B cell (primary cell): ENCODE results near the gene PTPRQ. TPM values are rescaled to one million over a fixed set of nuclear protein-coding genes. Genes with fewer than 3 reads are reported as not detected.

ENCODE experiments used
- ATAC-seq: fragments of 200-7000 bp; cut with Tn5 transposase; one replicate; pipeline ENCODE4 v1.10.0; 2021; ENCODE audit warnings: low read depth, mild to moderate bottlenecking, moderate number of reproducible peaks, moderate library complexity
- CTCF ChIA-PET: fragments of 350-600 bp; sonication (Branson Sonifier 250); formaldehyde crosslinking; loops from one replicate; lab custom pipeline; 2021; ENCODE audit warnings: antibody characterized with exemption, inconsistent platforms; lab: Charles Lee
- POLR2A ChIA-PET: fragments of 350-600 bp; sonication (Branson Sonifier 250); formaldehyde crosslinking; loops from one replicate; lab custom pipeline; 2021; ENCODE audit warnings: antibody characterized with exemption; lab: Charles Lee
- DNase-seq: peaks from one replicate; pipeline ENCODE4 v3.0.0; 2013
- H2AFZ ChIP-seq: 2 replicates; pipeline ENCODE4 v1.6.1; 2012; ENCODE audit warnings: mild to moderate bottlenecking, low read depth, low read length; ENCODE audit not compliant: insufficient read depth, poor library complexity, severe bottlenecking
- H3K27ac ChIP-seq, 2 donors: 1 replicate in 1 of 2; 2 replicates in 1 of 2; pipeline ENCODE4 v1.5.1; 2012 to 2013; ENCODE audit warnings: low read length in 2 of 2, mild to moderate bottlenecking in 2 of 2, moderate library complexity in 1 of 2
- H3K27me3 ChIP-seq, 4 experiments: fragments of 200-600 bp in 1 of 4; sonication (generic) in 1 of 4; replicated peaks in 1 of 4; 1 replicate in 2 of 4; 2 replicates in 2 of 4; pipeline versions ENCODE4 v1.6.1 to v1.7.0; 2013 to 2016; ENCODE audit warnings: low read length in 3 of 4, mild to moderate bottlenecking in 2 of 4, mixed read lengths in 1 of 4, moderate library complexity in 1 of 4; ENCODE audit not compliant: insufficient read depth in 4 of 4, control insufficient read depth in 3 of 4; ENCODE audit errors: control extremely low read depth in 1 of 4
- H3K36me3 ChIP-seq, 2 experiments: replicated peaks in 1 of 2; 1 replicate in 1 of 2; 2 replicates in 1 of 2; pipeline versions ENCODE4 v1.6.1 to v1.7.1; 2013; ENCODE audit warnings: low read length in 1 of 2; ENCODE audit not compliant: insufficient read depth in 2 of 2, control insufficient read depth in 1 of 2; ENCODE audit errors: control extremely low read depth in 1 of 2, extremely low read depth in 1 of 2
- H3K4me1 ChIP-seq, 2 donors: fragments of 200-600 bp in 1 of 2; sonication (generic) in 1 of 2; 1 replicate in 1 of 2; 2 replicates in 1 of 2; pipeline versions ENCODE4 v1.5.1 to v1.6.1; 2013 to 2017; ENCODE audit warnings: low read length in 2 of 2; ENCODE audit not compliant: control insufficient read depth in 2 of 2, insufficient read depth in 2 of 2
- H3K4me2 ChIP-seq: replicated peaks from 2 replicates; pipeline ENCODE3; 2012; ENCODE audit warnings: mild to moderate bottlenecking, low read depth, low read length; ENCODE audit not compliant: poor library complexity, severe bottlenecking
- H3K4me3 ChIP-seq, 5 experiments: fragments of 200-600 bp in 1 of 5; sonication (generic) in 1 of 5; 1 replicate in 3 of 5; 2 replicates in 2 of 5; pipeline versions ENCODE4 v1.5.1 to v1.7.0; 2011 to 2016; ENCODE audit warnings: low read length in 4 of 5, mild to moderate bottlenecking in 4 of 5, low read depth in 2 of 5, control low read depth in 1 of 5, moderate library complexity in 1 of 5; ENCODE audit not compliant: insufficient read depth in 1 of 5; ENCODE audit errors: control extremely low read depth in 1 of 5, extremely low read depth in 1 of 5
- H3K79me2 ChIP-seq: fragments of 200-600 bp; sonication (generic); one replicate; pipeline ENCODE4 v1.6.0; 2016; ENCODE audit warnings: low read length; ENCODE audit not compliant: control insufficient read depth, insufficient read depth
- H3K9ac ChIP-seq: fragments of 200-600 bp; sonication (generic); 2 replicates; pipeline ENCODE4 v1.6.1; 2017; ENCODE audit warnings: mild to moderate bottlenecking, low read length, moderate library complexity
- H3K9me3 ChIP-seq, 3 donors: one replicate each; pipeline versions ENCODE4 v1.6.1 to v1.7.1; 2013; ENCODE audit warnings: low read length in 2 of 3; ENCODE audit not compliant: control insufficient read depth in 2 of 3, insufficient read depth in 1 of 3; ENCODE audit errors: control extremely low read depth in 1 of 3
- H4K20me1 ChIP-seq: 2 replicates; pipeline ENCODE4 v1.6.0; 2012; ENCODE audit warnings: mild to moderate bottlenecking, low read length; ENCODE audit not compliant: insufficient read depth, control insufficient read depth, poor library complexity, severe bottlenecking
- H3K27ac Mint-ChIP-seq: one replicate; pipeline ENCODE4 v1.8.0; 2021; ENCODE audit warnings: mixed read lengths
- H3K27me3 Mint-ChIP-seq: one replicate; pipeline ENCODE4 v1.8.0; 2021; ENCODE audit warnings: mixed read lengths
- H3K4me1 Mint-ChIP-seq: one replicate; pipeline ENCODE4 v1.8.0; 2021; ENCODE audit warnings: mixed read lengths
- H3K4me3 Mint-ChIP-seq: one replicate; pipeline ENCODE4 v1.8.0; 2021; ENCODE audit warnings: mixed read lengths
- H3K9me3 Mint-ChIP-seq: one replicate; pipeline ENCODE4 v1.8.0; 2022; ENCODE audit warnings: mixed read lengths; ENCODE audit not compliant: insufficient read depth
- CTCF ChIP-seq: fragments of 200-600 bp; IDR thresholded peaks from one replicate; pipeline ENCODE4 v1.8.0; 2022; ENCODE audit warnings: antibody characterized with exemption, mild to moderate bottlenecking
- EZH2 ChIP-seq: IDR thresholded peaks from 2 replicates; pipeline ENCODE4 v1.6.1; 2012; ENCODE audit warnings: borderline replicate concordance, low read depth, mild to moderate bottlenecking, moderate library complexity, low read length; ENCODE audit not compliant: insufficient read depth, poor library complexity, severe bottlenecking
- WGBS: methylation state at CpG from one replicate; pipeline ENCODE4 v1.1.5; 2013; ENCODE audit warnings: missing lambda C conversion rate; ENCODE audit not compliant: insufficient coverage; 5-methylcytosine and 5-hydroxymethylcytosine counted together
- intact Hi-C: fragments of 100-400 bp; cut with micrococcal nuclease; formaldehyde crosslinking; loops from one replicate; pipeline ENCODE4 v1.10.0; 2022
- polyA minus RNA-seq: library from RNA; depleted of rRNA, polyadenylated mRNA; stranded (reverse); fragments of >200 nt; gene quantifications from 2 replicates; pipeline ENCODE4 v1.2.3, GENCODE V29; 2012
- polyA plus RNA-seq: library from polyadenylated mRNA; depleted of rRNA; stranded (reverse); fragments of >200 nt; gene quantifications from 2 replicates; pipeline ENCODE4 v1.2.3, GENCODE V29; 2012
- total RNA-seq, 2 donors: library from RNA; stranded (reverse); fragments of 120-200 nt in 1 of 2; gene quantifications; 1 replicate in 1 of 2; 2 replicates in 1 of 2; pipeline versions ENCODE4 v1.2.3 to v1.2.4, GENCODE V29; 2013 to 2022

PTPRQ gene
- total RNA-seq, result not detected in 2 replicates
- total RNA-seq (2013), result 0.02 TPM
- polyA plus RNA-seq, result not detected in 2 replicates
- not detected in 2 replicates for polyA minus RNA-seq

- WGBS, result no CpG with 5 or more reads among the region's 4 CpGs
These were observed at the start of gene PTPRQ for GRCh38 chr12:80443974-80444666. TSS of gene PTPRQ (plus strand) at chr12:80444235. CDS start at chr12:80444346, 111 bp downstream.

More at GRCh38 chr12:80443974-80444666, at the start of gene PTPRQ:
- ChIA-PET POLR2A (no interaction called here), CTCF (no interaction called here)
- DNase-seq (no peak), ATAC-seq (no peak)
- Histone ChIP-seq H3K79me2 (no peaks in the 10 kb centered on the region), H3K27me3 (no peaks in the 10 kb centered on the region), H3K36me3 (no peaks in the 10 kb centered on the region), H2AFZ (no peak within 1 kb of the TSS), H3K27ac (no peak within 1 kb of the TSS), H3K4me3 (no peak within 1 kb of the TSS), H3K4me1 (no peaks in the 10 kb centered on the region), H3K4me2 (no peak within 1 kb of the TSS), H4K20me1 (no peaks in the 10 kb centered on the region), H3K9me3 (no peaks in the 10 kb centered on the region), H3K9ac (no peak within 1 kb of the TSS)
- H3K4me3 Mint-ChIP-seq, result no peak within 1 kb of the TSS
- H3K27ac Mint-ChIP-seq, result no peak within 1 kb of the TSS
- TF ChIP-seq EZH2 (no peak), CTCF (no peak)
- peaks cover 6% of the 10 kb centered on the region for H3K9me3 Mint-ChIP-seq
- intact Hi-C loops, result no loop called here
- H3K4me1 Mint-ChIP-seq, result no peaks in the 10 kb centered on the region
- H3K27me3 Mint-ChIP-seq, result no peaks in the 10 kb centered on the region
